ENCODE measurements around the gene TMC4.

DNA sequence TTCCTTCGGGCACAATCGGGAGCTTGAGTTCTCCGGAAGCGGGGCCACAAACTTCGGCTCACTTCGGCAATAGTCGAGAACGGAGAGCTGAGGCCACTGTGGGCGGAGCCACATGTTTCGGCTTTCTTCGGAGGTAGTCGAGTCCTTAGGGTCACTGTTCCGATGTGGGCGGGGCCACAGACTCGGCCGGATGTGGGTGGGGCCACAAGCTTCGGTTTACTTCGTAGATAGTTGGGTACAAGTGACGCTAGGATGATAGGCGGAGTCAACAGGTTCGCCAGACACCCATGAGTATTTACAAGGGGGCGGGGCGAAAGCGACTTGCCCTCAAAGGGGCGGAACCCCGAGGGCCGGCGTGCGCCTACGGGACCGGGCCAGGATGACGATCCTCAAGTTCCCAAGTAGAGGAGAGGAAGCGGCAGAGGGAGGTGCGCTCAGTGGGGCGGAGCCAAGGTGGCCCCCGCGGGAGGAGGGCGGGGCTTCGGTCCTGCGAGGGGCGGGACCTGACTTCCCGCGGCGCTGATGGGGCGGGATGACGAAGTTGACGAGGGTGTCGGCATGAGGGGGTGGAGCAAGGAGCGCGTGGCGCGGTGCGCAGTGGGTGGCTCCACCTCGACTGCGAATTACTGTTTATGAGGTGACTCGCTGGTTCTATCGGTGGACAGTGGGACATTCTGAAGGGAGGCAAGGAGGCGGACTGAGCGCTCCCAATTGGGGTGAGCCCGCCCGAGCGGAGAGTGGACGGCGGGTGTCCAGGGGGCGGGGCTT is 17.0 kb upstream of the TMC4 start:
- TF ChIP-seq, protein P1, sequence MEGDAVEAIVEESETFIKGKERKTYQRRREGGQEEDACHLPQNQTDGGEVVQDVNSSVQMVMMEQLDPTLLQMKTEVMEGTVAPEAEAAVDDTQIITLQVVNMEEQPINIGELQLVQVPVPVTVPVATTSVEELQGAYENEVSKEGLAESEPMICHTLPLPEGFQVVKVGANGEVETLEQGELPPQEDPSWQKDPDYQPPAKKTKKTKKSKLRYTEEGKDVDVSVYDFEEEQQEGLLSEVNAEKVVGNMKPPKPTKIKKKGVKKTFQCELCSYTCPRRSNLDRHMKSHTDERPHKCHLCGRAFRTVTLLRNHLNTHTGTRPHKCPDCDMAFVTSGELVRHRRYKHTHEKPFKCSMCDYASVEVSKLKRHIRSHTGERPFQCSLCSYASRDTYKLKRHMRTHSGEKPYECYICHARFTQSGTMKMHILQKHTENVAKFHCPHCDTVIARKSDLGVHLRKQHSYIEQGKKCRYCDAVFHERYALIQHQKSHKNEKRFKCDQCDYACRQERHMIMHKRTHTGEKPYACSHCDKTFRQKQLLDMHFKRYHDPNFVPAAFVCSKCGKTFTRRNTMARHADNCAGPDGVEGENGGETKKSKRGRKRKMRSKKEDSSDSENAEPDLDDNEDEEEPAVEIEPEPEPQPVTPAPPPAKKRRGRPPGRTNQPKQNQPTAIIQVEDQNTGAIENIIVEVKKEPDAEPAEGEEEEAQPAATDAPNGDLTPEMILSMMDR (IDR thresholded peaks at IDR 0.05), result peak in 1 of 6 experiments; percentile 15
- peak in 3 of 4 donors; percentile 34 to 81 (median 79) for TF ChIP-seq POLR2A (IDR thresholded peaks at IDR 0.05)
